ENCODE data around the gene C10orf105.

The C10orf105 gene

GRCh38 chr10:71751515-71752224, 32.1 kb upstream of the C10orf105 start:
- no peak for DNase-seq (ENCODE audit: low spot score)

GRCh38 chr10:71750986-71751385, 31.4 kb upstream of the C10orf105 start:
- no peak for DNase-seq (ENCODE audit: low spot score)

- DNase-seq (ENCODE audit: low spot score): no peak
These were observed 30.7 kb upstream of the C10orf105 start for GRCh38 chr10:71750124-71750841.

- no peak for DNase-seq (ENCODE audit: low spot score)
These were observed 29.8 kb upstream of the C10orf105 start for GRCh38 chr10:71749396-71749795.

- peak; percentile 89 for DNase-seq (ENCODE audit: low spot score)
These were observed 29.2 kb upstream of the C10orf105 start for GRCh38 chr10:71748671-71749191.

GRCh38 chr10:71747551-71748523, 28.3 kb upstream of the C10orf105 start:
- no peak for DNase-seq (ENCODE audit: low spot score)

GRCh38 chr10:71747039-71747531, 27.5 kb upstream of the C10orf105 start:
- no peak for DNase-seq (ENCODE audit: low spot score)

GRCh38 chr10:71746344-71747037, 26.9 kb upstream of the C10orf105 start:
- no peak for DNase-seq (ENCODE audit: low spot score)

GRCh38 chr10:71745664-71746250, 26.2 kb upstream of the C10orf105 start:
- no peak for DNase-seq (ENCODE audit: low spot score)

- DNase-seq (ENCODE audit: low spot score): no peak
These were observed 25.5 kb upstream of the C10orf105 start for GRCh38 chr10:71744897-71745663.

GRCh38 chr10:71743866-71744265, 24.3 kb upstream of the C10orf105 start:
- DNase-seq (ENCODE audit: low spot score): no peak

- DNase-seq (ENCODE audit: low spot score): no peak
These were observed 23.7 kb upstream of the C10orf105 start for GRCh38 chr10:71743089-71743838.

GRCh38 chr10:71742301-71743088, 22.9 kb upstream of the C10orf105 start:
- DNase-seq (ENCODE audit: low spot score): peak; percentile 34

GRCh38 chr10:71741671-71742070, 22.1 kb upstream of the C10orf105 start:
- DNase-seq (ENCODE audit: low spot score): no peak

- DNase-seq (ENCODE audit: low spot score): no peak
These were observed 21.5 kb upstream of the C10orf105 start for GRCh38 chr10:71741029-71741428.

- DNase-seq (ENCODE audit: low spot score): no peak
These were observed 20.6 kb upstream of the C10orf105 start for GRCh38 chr10:71740069-71740653.

GRCh38 chr10:71739358-71739900, 19.9 kb upstream of the C10orf105 start:
- DNase-seq (ENCODE audit: low spot score): no peak

- no peak for DNase-seq (ENCODE audit: low spot score)
These were observed 18.2 kb upstream of the C10orf105 start for GRCh38 chr10:71737834-71738197.
